Rectal smooth muscle tissue (tissue), 1 donor: Measurements from ENCODE around the gene RHBDF1.

Experiments
- H3K27ac ChIP-seq: one replicate; pipeline ENCODE4 v1.7.0; 2013; ENCODE audit warnings: low read depth, low read length, inconsistent platforms
- H3K27me3 ChIP-seq: one replicate; pipeline ENCODE4 v1.7.0; 2013; ENCODE audit warnings: low read length; ENCODE audit not compliant: control insufficient read depth, insufficient read depth
- H3K36me3 ChIP-seq: one replicate; pipeline ENCODE4 v1.7.0; 2013; ENCODE audit warnings: low read length; ENCODE audit not compliant: control insufficient read depth, insufficient read depth
- H3K4me1 ChIP-seq: one replicate; pipeline ENCODE4 v1.7.0; 2013; ENCODE audit warnings: low read length; ENCODE audit not compliant: control insufficient read depth, insufficient read depth
- H3K4me3 ChIP-seq: one replicate; pipeline ENCODE4 v1.7.0; 2013; ENCODE audit warnings: low read length
- H3K9ac ChIP-seq: one replicate; pipeline ENCODE4 v1.7.0; 2013; ENCODE audit warnings: low read length

RHBDF1 gene

DNA sequence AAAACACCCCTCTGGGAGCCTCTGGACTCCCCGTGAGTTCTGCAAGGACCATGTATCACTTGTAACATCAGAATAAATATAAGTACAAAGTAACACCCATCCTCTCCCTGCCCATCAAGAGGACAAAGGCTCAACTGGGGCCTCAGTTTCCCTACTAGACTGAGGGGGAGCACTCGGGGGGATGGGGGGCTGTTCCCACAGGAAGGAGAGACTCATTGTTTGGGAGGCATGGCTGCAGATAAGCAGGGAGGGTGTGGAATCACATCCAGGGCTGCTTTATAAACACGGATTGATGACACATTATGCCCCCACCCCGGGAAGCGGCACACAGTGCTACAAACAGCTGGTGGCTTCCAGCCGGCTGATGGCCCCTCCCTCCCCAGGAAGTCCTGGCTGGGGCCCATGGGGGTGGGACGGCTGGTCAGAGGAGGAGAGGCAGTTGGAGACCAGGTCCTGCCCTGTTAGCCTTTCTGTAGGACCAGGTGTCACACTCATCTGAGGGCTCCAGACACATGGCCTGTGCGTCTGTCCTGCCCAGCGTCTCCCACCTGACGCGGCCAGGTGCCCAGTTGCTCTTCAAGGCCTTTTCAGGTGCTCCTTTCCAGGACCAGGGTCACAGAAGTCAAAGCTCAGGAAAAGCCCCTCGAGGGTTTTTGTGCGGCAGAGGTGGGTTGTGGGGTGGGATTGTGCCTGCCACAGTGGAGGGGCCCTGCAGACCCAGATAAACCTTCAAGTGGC, 4.3 kb upstream of the RHBDF1 start:
- Histone ChIP-seq H3K4me1 (peaks cover 14% of the 10 kb centered on the region), H3K36me3 (no peaks in the 10 kb centered on the region), H3K4me3 (peak overlapping the region; percentile 62), H3K27ac (peak overlapping the region; percentile 82), H3K9ac (no peak overlapping the region), H3K27me3 (no peaks in the 10 kb centered on the region)

- Histone ChIP-seq H3K36me3 (no peaks in the 10 kb centered on the region), H3K27ac (peak overlapping the region; percentile 15), H3K4me3 (no peak overlapping the region), H3K9ac (no peak overlapping the region), H3K4me1 (peaks cover 20% of the 10 kb centered on the region), H3K27me3 (no peaks in the 10 kb centered on the region)
Measured at GRCh38 chr16:75580-76501, 3.4 kb upstream of the RHBDF1 start.

- H3K27me3 ChIP-seq = no peaks in the 10 kb centered on the region
- H3K27ac ChIP-seq = peak overlapping the region; percentile 15
- H3K4me1 ChIP-seq = peaks cover 20% of the 10 kb centered on the region
- H3K36me3 ChIP-seq = no peaks in the 10 kb centered on the region
- no peak overlapping the region for H3K4me3 ChIP-seq
- no peak overlapping the region for H3K9ac ChIP-seq
Measured at GRCh38 chr16:74747-75334, 2.4 kb upstream of the RHBDF1 start.

DNA sequence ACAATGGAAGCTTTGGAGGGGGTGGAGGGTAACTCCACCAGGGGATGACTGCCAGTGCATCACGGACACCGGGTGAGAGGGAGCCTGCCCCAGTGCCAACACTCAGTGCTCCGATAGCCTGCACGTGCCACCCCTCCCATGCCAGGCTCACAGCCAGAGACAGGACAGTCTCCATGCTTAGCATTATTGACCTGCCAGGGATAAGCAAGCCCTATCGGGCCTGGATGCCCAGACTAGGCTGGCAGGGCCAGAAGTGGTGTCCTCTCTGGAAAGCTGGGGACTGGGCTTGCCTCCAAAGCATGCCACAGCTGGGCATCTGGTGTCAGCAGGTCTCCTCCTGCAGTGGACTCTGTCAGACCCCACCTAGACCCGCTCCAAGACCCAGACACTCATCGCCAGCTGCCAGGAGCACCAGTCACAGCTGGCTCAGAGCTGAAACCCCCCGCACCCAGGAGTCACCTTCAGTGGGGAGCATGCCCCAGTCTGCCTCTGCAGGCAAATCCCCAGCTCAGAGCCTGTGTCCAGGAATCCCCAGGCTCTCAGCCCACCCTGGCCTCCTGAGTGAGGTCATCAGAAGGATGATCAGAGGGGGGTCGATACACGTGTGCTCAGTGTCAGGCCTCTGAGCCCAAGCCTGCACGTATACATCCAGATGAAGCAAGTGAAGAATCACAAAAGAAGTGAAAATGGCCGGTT, 1.8 kb upstream of the RHBDF1 start:
- no peaks in the 10 kb centered on the region for H3K36me3 ChIP-seq
- H3K9ac ChIP-seq = no peak overlapping the region
- peaks cover 20% of the 10 kb centered on the region for H3K4me1 ChIP-seq
- H3K27me3 ChIP-seq = no peaks in the 10 kb centered on the region
- H3K4me3 ChIP-seq = no peak overlapping the region
- no peak overlapping the region for H3K27ac ChIP-seq

- no peaks in the 10 kb centered on the region for H3K27me3 ChIP-seq
- H3K36me3 ChIP-seq = no peaks in the 10 kb centered on the region
- H3K4me3 ChIP-seq = peak overlapping the region; percentile 72
- peaks cover 14% of the 10 kb centered on the region for H3K4me1 ChIP-seq
- peak overlapping the region; percentile 78 for H3K27ac ChIP-seq
- peak overlapping the region; percentile 71 for H3K9ac ChIP-seq
Measured at GRCh38 chr16:71540-72401, 660 bp downstream of the RHBDF1 start.

- peak overlapping the region; percentile 78 for H3K27ac ChIP-seq
- H3K36me3 ChIP-seq = no peaks in the 10 kb centered on the region
- peak overlapping the region; percentile 72 for H3K4me3 ChIP-seq
- no peaks in the 10 kb centered on the region for H3K27me3 ChIP-seq
- peaks cover 10% of the 10 kb centered on the region for H3K4me1 ChIP-seq
- no peak overlapping the region for H3K9ac ChIP-seq
Measured at GRCh38 chr16:71210-71539, 1.3 kb downstream of the RHBDF1 start.

DNA sequence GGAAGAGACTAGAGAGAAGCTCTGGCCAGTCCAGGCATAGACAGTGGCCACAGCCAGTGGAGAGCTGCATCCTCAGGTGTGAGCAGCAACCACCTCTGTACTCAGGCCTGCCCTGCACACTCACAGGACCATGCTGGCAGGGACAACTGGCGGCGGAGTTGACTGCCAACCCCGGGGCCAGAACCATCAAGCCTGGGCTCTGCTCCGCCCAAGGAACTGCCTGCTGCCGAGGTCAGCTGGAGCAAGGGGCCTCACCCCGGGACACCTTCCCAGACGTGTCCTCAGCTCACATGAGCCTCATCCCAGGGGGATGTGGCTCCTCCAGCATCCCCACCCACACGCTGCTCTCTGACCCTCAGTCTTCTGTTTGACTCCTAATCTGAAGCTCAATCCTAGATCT, 3.2 kb downstream of the RHBDF1 start:
- Histone ChIP-seq H3K9ac (no peak overlapping the region), H3K4me1 (peaks cover 10% of the 10 kb centered on the region)

GRCh38 chr16:67884-68789, 4.3 kb downstream of the RHBDF1 start:
- no peak overlapping the region for H3K27ac ChIP-seq
- no peaks in the 10 kb centered on the region for H3K27me3 ChIP-seq
- peaks cover 10% of the 10 kb centered on the region for H3K4me1 ChIP-seq
- no peak overlapping the region for H3K9ac ChIP-seq
- peaks cover 8% of the 10 kb centered on the region for H3K36me3 ChIP-seq
- no peak overlapping the region for H3K4me3 ChIP-seq

More for the DNA sequence above, 3.2 kb downstream of the RHBDF1 start:
- H3K36me3 ChIP-seq = peaks cover 3% of the 10 kb centered on the region
- H3K27ac ChIP-seq = no peak overlapping the region
- H3K4me3 ChIP-seq = no peak overlapping the region
- no peaks in the 10 kb centered on the region for H3K27me3 ChIP-seq

- peaks cover 6% of the 10 kb centered on the region for H3K4me1 ChIP-seq
- no peak overlapping the region for H3K9ac ChIP-seq
- H3K27me3 ChIP-seq = no peaks in the 10 kb centered on the region
- H3K27ac ChIP-seq = no peak overlapping the region
- H3K4me3 ChIP-seq = no peak overlapping the region
- peaks cover 10% of the 10 kb centered on the region for H3K36me3 ChIP-seq
Measured at GRCh38 chr16:67183-67791, 5.1 kb downstream of the RHBDF1 start.

DNA sequence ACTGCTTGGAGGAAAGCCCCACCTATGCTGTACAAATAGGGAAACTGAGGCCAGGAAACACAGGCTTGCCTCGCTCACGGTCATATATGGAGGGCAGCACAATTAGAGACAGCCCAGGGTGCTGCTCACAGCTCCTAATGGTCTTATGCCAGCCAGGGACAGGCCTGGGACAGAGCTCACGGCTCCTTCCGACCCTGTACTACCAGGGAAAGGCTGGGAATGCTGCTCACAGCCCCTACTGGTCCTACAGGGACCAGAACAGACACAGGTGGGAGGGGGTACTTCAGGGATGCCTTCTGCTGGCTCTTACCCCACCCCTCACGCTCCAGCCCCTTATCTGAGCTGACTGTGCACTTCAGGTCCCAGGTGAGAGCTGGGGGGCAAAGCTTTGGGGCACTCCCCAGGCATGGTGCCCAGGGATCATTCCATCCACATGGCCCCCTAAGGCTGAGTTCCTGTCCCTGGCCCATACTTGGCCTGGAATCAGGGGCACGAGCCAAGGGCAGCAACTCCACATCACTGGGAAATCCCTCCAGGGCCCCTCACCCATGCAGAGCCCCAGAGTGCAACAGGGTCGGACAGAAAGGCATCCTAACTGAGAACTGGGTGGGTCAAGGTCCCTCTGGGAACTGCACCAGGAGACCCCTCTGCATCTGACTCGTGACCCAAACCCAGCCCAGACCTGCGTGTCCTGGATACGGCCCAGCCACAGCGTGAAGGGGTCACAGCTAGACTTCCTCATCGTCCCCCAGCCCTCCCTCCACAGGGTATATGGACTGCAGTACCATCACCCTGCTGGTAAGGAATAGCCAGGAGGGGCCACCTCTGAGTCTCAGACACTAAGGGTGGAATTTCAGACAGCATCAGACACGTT, 5.9 kb downstream of the RHBDF1 start:
- Histone ChIP-seq H3K27ac (no peak overlapping the region), H3K9ac (no peak overlapping the region), H3K27me3 (no peaks in the 10 kb centered on the region), H3K4me1 (peaks cover 6% of the 10 kb centered on the region), H3K4me3 (no peak overlapping the region), H3K36me3 (peaks cover 10% of the 10 kb centered on the region)
